A549 treated with GW870086 at 1 μM for 4 hours (cell line): Measurements from ENCODE around the gene TLR2. TPM values are rescaled to one million over a fixed set of nuclear protein-coding genes. Genes with fewer than 3 reads are reported as not detected.

Experiments
- total RNA-seq: library from RNA; stranded (reverse); fragments of 200-300 nt; extraction: Qiagen RNA extraction; gene quantifications from 5 replicates; pipeline ENCODE4 v1.2.3, GENCODE V29; 2022; ENCODE audit warnings: low read depth

Gene TLR2, protein sequence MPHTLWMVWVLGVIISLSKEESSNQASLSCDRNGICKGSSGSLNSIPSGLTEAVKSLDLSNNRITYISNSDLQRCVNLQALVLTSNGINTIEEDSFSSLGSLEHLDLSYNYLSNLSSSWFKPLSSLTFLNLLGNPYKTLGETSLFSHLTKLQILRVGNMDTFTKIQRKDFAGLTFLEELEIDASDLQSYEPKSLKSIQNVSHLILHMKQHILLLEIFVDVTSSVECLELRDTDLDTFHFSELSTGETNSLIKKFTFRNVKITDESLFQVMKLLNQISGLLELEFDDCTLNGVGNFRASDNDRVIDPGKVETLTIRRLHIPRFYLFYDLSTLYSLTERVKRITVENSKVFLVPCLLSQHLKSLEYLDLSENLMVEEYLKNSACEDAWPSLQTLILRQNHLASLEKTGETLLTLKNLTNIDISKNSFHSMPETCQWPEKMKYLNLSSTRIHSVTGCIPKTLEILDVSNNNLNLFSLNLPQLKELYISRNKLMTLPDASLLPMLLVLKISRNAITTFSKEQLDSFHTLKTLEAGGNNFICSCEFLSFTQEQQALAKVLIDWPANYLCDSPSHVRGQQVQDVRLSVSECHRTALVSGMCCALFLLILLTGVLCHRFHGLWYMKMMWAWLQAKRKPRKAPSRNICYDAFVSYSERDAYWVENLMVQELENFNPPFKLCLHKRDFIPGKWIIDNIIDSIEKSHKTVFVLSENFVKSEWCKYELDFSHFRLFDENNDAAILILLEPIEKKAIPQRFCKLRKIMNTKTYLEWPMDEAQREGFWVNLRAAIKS
- 0.20 to 0.47 TPM (median 0.39 TPM) in 5 replicates for total RNA-seq

DNA sequence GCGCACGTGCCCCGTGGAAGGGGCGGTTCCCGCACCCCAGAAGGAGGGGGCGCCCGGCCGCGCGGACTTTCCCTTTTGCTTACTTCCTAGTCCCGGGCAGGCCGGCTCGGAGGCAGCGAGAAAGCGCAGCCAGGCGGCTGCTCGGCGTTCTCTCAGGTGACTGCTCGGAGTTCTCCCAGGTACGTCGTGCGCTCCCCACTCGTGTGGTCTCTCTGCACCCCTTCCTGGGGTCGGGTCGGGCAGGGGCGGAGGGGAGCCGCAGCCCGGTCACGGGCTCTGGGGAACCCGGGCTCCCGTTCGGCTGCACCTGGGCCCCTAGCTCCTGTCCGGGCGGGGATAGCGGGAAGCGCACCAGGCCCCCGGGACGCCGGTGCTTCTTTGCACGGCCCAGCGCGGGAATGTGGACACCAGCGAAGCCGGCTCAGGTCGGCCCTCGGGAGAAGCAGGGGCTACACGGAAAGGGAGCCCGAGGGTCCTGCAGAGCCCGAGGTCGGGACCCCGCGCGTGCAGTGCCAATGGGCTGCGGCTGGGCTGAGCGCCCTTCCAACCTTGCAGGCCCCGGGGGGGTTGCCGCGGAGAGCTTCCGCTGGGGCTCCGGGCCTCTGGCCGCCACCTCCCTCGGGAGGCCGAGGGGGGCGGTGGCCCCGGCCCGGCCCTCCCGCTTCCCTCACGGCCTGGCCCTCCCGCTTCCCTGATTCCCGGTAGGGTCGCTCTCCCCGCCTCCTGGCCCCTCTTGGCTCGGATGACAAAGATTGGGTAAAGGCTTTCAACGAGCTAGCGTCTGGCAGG, at the start of gene TLR2:
TSS of gene TLR2 (plus strand) at position 99 of the 789 bp plus-strand sequence. CDS start 18,628 bp downstream, outside the sequence.

Other genes with a start within 250 kb of the TLR2 start
- gene TMEM131L, start 217.9 kb upstream of the TLR2 start, total RNA-seq, result 5.4 to 6.2 TPM (median 5.9 TPM) in 5 replicates
- not detected in 5 replicates for gene RNF175, start 75.7 kb downstream of the TLR2 start, total RNA-seq
- gene SFRP2, start 104.8 kb downstream of the TLR2 start, total RNA-seq, result 0.06 TPM in 1 of 5 replicates, not detected in the others